Measurements from ENCODE around the gene GLYAT.

The GLYAT gene

GRCh38 chr11:58744988-58745704 is 13.4 kb upstream of the GLYAT start:
- CTCF ChIA-PET = interaction anchor here (0.7 kb wide), 1 partner anchor 227 kb away, joined by 4 read pairs; no protein-coding TSS in a partner anchor
- H3K36me3 ChIP-seq (ENCODE audit: control insufficient read depth in 2 of 2, insufficient read depth in 1 of 2, low read length in 2 of 2) = no peaks in the 10 kb centered on the region
- TF ChIP-seq REPIN1 (tag by site-specific recombination; IDR thresholded peaks at IDR 0.05; ENCODE audit: low read depth) (no peak), ZNF473 (tag by site-specific recombination; IDR thresholded peaks at IDR 0.05) (no peak), ZFP3 (tag by site-specific recombination; IDR thresholded peaks at IDR 0.05; ENCODE audit: low read depth) (no peak), ZNF555 (tag by site-specific recombination; conservative IDR thresholded peaks at IDR 0.05) (no peak), ZNF530 (tag by site-specific recombination; IDR thresholded peaks at IDR 0.05; ENCODE audit: low read depth) (no peak), ZNF311 (tag by site-specific recombination; IDR thresholded peaks at IDR 0.05; ENCODE audit: borderline replicate concordance) (no peak), WT1 (tag by site-specific recombination; IDR thresholded peaks at IDR 0.05) (no peak)
- TF ChIP-seq, protein P1, sequence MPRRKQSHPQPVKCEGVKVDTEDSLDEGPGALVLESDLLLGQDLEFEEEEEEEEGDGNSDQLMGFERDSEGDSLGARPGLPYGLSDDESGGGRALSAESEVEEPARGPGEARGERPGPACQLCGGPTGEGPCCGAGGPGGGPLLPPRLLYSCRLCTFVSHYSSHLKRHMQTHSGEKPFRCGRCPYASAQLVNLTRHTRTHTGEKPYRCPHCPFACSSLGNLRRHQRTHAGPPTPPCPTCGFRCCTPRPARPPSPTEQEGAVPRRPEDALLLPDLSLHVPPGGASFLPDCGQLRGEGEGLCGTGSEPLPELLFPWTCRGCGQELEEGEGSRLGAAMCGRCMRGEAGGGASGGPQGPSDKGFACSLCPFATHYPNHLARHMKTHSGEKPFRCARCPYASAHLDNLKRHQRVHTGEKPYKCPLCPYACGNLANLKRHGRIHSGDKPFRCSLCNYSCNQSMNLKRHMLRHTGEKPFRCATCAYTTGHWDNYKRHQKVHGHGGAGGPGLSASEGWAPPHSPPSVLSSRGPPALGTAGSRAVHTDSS (tag by site-specific recombination; IDR thresholded peaks at IDR 0.05) = no peak
- POLR2A ChIA-PET = no interaction called here
- no peaks in the 10 kb centered on the region for H3K9me3 ChIP-seq (ENCODE audit: control insufficient read depth, insufficient read depth, low read depth, low read length)
- H3K4me1 ChIP-seq (ENCODE audit: control insufficient read depth, insufficient read depth, low read length) = no peaks in the 10 kb centered on the region
- H3K27ac ChIP-seq (ENCODE audit: extremely low read depth, low read depth, low read length) = no peak overlapping the region
- no peak overlapping the region for H3K4me3 ChIP-seq (ENCODE audit: low read depth, low read length)

- H3K9me3 ChIP-seq (ENCODE audit: control insufficient read depth, insufficient read depth, low read depth, low read length) = no peaks in the 10 kb centered on the region
- H3K4me1 ChIP-seq (ENCODE audit: control insufficient read depth, insufficient read depth, low read length) = no peaks in the 10 kb centered on the region
- CTCF ChIA-PET = interaction anchor here (0.5 to 1.3 kb wide), 6 partner anchors 8 to 166 kb away, joined by 3 to 6 read pairs (median 4); no protein-coding TSS in a partner anchor
- H3K36me3 ChIP-seq (ENCODE audit: control insufficient read depth in 2 of 2, insufficient read depth in 1 of 2, low read length in 2 of 2) = no peaks in the 10 kb centered on the region
- H3K4me3 ChIP-seq (ENCODE audit: low read depth, low read length) = no peak overlapping the region
- POLR2A ChIA-PET = no interaction called here
- TF ChIP-seq HOXC10 (CRISPR knock-in tag; IDR thresholded peaks at IDR 0.05) (no peak), ZNF214 (tag by site-specific recombination; IDR thresholded peaks at IDR 0.05; ENCODE audit: borderline replicate concordance) (no peak), ZNF37A (tag by site-specific recombination; IDR thresholded peaks at IDR 0.05) (no peak)
- no peak overlapping the region for H3K27ac ChIP-seq (ENCODE audit: extremely low read depth, low read depth, low read length)
These were observed 11.5 kb upstream of the GLYAT start for GRCh38 chr11:58742981-58743880.

DNA sequence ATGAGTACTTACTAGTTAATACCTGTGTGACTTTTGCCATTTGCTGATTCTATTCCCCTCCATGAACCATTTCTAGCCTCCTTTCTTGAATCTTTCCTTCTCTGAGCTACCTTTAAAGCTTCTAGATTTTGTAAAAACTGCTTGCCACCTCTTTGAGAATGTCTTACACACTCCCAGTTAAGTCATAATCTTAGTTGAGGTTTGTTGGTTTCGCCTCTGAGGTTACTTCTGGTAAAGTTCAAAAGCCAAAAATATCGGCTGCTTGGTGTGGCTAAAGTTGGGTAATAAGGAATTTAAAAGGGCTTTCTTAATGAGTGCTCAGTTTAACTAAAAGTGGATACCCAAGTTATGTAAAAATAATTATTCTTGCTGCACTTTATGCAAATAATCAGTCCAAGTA is 10.4 kb upstream of the GLYAT start:
- CTCF ChIA-PET = interaction anchor here (0.6 kb wide), 2 partner anchors 33 to 404 kb away, joined by 3 read pairs; no protein-coding TSS in a partner anchor
- POLR2A ChIA-PET = no interaction called here

More for the DNA sequence above, 10.4 kb upstream of the GLYAT start:
- H3K9me3 ChIP-seq (ENCODE audit: control insufficient read depth, insufficient read depth, low read depth, low read length) = no peaks in the 10 kb centered on the region
- no peak overlapping the region for H3K4me3 ChIP-seq (ENCODE audit: low read depth, low read length)
- no peak overlapping the region for H3K27ac ChIP-seq (ENCODE audit: extremely low read depth, low read depth, low read length)
- no peak for TF ChIP-seq KLF16 (tag by site-specific recombination; IDR thresholded peaks at IDR 0.05)
- no peak for TF ChIP-seq ZNF585B (tag by site-specific recombination; IDR thresholded peaks at IDR 0.05)
- TF ChIP-seq ZNF433 (tag by site-specific recombination; IDR thresholded peaks at IDR 0.05; ENCODE audit: low read depth) = no peak
- no peak for TF ChIP-seq SP3 (tag by site-specific recombination; IDR thresholded peaks at IDR 0.05)
- TF ChIP-seq, protein P2, sequence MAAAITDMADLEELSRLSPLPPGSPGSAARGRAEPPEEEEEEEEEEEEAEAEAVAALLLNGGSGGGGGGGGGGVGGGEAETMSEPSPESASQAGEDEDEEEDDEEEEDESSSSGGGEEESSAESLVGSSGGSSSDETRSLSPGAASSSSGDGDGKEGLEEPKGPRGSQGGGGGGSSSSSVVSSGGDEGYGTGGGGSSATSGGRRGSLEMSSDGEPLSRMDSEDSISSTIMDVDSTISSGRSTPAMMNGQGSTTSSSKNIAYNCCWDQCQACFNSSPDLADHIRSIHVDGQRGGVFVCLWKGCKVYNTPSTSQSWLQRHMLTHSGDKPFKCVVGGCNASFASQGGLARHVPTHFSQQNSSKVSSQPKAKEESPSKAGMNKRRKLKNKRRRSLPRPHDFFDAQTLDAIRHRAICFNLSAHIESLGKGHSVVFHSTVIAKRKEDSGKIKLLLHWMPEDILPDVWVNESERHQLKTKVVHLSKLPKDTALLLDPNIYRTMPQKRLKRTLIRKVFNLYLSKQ (tag by site-specific recombination; IDR thresholded peaks at IDR 0.05; ENCODE audit: borderline replicate concordance) = no peak
- TF ChIP-seq HOXC10 (CRISPR knock-in tag; IDR thresholded peaks at IDR 0.05) = no peak
- H3K4me1 ChIP-seq (ENCODE audit: control insufficient read depth, insufficient read depth, low read length) = no peaks in the 10 kb centered on the region
- no peaks in the 10 kb centered on the region for H3K36me3 ChIP-seq (ENCODE audit: control insufficient read depth in 2 of 2, insufficient read depth in 1 of 2, low read length in 2 of 2)
